ENCODE data around the gene CDNF.

DNA sequence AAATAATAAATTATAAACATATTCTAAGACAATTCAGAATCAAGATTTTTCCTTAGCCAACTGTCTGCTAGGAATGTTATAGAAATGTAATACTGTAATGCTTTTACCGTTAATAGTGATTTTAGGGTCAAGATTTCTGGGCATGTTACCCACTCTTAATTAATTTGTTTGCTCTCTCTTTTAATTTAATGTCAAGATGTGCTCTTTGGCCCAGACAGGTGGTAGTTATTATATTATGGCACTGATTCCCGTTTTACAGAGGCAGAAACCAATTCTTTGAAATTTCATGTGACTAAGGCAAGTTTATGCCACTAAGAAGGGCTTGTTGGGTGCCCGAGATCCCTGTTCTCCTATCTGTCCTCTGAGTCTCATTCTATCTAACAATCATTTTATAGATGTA, 62.2 kb downstream of the CDNF start:
- no peak for TF ChIP-seq POLR2A (IDR thresholded peaks at IDR 0.05)
- TF ChIP-seq CTCF (IDR thresholded peaks at IDR 0.05) = no peak
- TF ChIP-seq POLR2AphosphoS5 (IDR thresholded peaks at IDR 0.05) = no peak
- no peak for TF ChIP-seq EP300 (IDR thresholded peaks at IDR 0.05)
